GM18870 (cell line): ENCODE data around the gene EPB41L3.
"Not testable (repeated sequence)": the region's sequence is repeated elsewhere in the genome, so short reads cannot be mapped to it uniquely, and the experiment has no call there.

ENCODE experiments used
- ATAC-seq: cut with Tn5 transposase; IDR thresholded peaks from one replicate; pipeline ENCODE4 v1.9.1; 2021; ENCODE audit warnings: moderate library complexity; ENCODE audit not compliant: unreplicated experiment

EPB41L3 gene

DNA sequence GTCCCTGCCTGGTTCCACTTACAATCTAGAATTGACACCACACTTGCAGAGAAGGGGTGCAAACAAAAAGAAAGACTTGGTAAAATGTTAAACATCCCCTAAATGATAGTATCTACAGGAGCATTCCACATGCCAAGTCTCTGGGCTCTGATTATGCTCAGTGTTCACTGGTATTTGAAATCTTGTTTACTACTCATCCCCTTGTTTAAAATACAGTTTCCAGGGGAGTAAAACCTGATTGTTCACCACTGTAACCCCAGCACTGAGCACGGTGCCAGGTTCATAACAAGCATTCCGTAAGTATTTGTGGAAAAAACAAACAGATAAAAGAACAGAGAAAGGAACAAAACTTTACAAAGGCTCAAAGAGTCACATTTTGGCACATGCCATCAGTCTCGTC is 11.7 kb downstream of the EPB41L3 start:
- no peak for ATAC-seq

- ATAC-seq, result no peak
These were observed 13.1 kb downstream of the EPB41L3 start for GRCh38 chr18:5530629-5531178.

DNA sequence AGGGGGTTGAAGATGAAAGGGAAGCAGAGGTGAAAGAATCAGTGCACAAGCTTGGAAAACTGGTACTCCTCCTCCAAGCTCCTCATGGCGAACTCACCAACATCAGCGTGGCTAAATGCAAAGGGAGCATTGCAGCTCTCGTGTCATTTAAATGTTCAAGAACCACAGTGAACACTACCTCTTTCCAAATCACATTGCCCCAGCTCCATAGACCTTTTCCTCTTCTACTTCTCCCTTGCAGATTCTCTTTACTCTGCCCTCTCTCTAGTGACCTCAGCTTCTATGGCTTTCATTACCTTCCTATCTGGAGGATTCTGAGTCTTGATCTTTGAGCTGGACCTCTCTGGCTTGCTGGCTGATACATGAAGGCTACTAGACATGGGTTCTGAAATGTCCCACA is 14.3 kb downstream of the EPB41L3 start:
- ATAC-seq, result no peak

- no peak for ATAC-seq
These were observed 16.2 kb downstream of the EPB41L3 start for GRCh38 chr18:5527603-5528002.

DNA sequence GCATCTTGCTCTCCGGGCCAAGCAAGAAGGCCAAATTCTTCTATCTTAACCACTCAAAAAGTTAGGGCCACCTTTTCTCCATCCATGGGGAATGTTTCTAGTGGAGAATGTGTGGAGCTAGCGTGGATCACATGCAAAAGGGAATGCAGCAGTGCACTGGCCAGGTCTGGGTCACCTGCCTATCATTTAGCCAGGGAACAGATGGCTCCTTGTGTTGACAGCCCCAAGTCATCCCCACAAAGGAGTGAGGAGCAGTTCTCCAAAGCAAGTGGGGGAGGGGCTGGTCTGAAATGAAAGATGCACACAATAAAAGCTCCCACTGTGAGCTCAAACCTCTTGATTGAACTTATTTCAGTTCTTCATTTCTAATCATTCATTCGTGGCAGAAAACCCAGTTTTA is 19.1 kb downstream of the EPB41L3 start:
- no peak for ATAC-seq

DNA sequence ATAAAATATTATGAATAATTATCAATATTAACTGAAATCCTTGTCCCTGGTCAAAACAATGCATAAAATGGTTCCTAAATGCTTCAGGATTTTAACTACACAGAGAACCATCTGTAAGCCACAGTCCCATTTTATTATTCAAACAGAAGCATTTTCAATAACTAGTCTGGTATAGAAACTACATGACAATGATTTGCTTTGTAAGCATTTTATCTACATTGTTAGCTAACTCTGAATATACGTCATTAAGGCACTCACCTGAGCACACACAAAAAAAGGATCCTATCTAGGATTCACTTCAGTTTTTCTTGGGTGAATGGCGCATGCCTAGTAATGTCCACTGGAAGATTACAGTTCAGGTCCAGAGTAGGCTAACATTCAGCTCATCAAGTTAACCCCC is 22.8 kb downstream of the EPB41L3 start:
- no peak for ATAC-seq

- ATAC-seq, result no peak
These were observed 23.3 kb downstream of the EPB41L3 start for GRCh38 chr18:5520464-5520863.

DNA sequence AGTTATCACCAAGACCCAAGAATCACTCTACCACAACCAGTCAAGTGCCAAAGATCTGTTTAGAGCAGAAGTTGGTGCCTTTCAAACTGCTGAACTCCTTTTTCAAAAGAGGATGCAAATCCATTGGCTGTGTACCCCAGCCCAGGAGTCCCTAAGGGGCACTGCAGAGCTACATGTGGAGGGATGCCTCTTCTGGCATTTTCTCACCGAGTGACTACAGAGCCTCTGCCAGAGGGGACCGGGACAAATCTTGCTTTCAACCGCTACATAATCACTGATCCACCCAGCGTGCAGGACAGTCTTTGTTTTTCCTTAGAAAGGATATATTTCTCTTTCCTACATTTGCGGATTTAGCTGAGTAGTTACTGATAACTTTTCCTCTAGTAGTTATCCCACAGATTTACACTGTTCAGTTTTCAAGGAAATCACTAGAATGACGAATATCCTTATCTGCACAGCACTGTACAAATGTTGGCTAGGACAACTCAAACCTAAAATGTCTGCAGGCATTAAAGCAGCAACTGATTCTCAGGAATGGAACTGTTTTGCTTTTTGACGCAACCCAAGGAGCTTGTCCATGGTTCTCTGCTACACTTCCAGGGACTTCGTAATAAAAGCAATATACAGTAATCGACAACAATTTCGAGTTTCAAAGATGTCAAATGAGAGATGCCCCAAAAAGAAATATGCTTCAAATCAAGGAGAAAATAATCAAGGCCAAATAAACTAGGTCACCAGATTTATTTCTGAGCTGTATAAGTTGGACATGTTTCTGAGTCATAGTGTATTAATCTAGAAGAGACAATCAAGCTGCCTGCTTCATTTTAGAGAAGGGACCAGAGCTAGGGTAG is 24.1 kb downstream of the EPB41L3 start:
- ATAC-seq, result no peak

GRCh38 chr18:5518899-5519371 is 24.9 kb downstream of the EPB41L3 start:
- no peak for ATAC-seq

DNA sequence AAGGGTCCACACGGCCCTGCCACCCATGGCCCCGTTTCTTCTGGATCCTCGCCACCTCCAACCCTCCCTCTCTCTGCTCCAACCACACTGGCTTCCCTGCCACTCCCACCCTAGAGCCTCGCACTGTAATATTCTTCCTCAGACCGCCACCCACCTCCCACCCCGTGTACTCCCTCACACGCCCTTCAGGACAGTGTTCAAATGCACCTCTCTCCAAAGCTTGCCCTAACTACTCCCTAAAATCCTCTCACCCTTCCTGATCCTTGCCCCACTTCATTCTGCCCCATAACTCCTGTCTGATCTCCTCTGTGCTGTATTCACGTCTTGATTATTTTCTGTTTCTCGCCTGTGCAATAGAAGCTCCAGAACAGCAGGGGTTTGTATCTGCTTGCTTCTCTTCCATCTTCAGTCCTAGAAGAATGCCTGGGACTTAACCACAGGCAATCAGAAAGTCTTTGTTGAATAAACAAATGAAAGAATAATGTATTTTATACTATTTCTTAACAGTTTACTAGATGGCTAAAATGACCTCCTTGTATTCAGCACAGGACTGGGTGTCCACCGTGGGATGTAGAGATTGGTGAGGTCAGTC is 25.5 kb downstream of the EPB41L3 start:
- ATAC-seq, result no peak

GRCh38 chr18:5516841-5517240 is 27.0 kb downstream of the EPB41L3 start:
- ATAC-seq, result no peak

GRCh38 chr18:5515011-5515784 is 28.6 kb downstream of the EPB41L3 start:
- ATAC-seq, result no peak

DNA sequence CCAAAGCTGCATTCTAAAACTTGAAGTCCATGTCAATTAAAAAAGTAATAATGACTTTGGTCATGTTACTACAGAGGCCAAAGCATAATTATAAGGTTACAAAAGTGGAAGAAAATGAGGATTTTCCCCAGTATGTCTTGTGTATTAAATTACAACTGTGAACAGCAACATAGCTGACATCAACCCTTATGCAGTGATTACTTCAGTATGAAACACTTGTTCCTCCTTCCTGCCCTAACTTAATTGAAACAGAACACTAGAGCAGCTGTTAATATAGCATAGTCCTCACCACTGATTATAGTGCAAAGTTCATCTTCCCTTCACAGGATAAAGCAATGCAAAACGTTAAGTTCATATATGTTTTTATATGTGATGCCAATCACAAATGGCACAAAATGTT is 29.9 kb downstream of the EPB41L3 start:
- no peak for ATAC-seq

GRCh38 chr18:5512176-5512575 is 31.6 kb downstream of the EPB41L3 start:
- ATAC-seq, result no peak

DNA sequence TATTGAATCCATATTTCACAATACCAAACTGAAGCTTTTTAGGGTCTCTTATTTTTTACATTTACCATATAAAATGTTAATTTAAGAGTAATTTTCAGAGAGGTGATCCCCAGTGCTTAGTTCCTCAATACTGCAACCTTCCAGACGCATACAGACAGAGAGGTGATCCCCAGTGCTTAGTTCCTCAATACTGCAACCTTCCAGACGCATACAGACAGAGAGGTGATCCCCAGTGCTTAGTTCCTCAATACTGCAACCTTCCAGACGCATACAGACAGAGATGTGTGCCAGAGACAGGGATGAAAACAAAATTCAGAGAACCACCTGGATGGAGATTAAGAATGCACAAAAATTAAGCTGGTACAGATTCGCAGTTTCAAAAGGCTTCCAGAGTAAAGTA is 32.3 kb downstream of the EPB41L3 start:
- not testable (repeated sequence) for ATAC-seq

DNA sequence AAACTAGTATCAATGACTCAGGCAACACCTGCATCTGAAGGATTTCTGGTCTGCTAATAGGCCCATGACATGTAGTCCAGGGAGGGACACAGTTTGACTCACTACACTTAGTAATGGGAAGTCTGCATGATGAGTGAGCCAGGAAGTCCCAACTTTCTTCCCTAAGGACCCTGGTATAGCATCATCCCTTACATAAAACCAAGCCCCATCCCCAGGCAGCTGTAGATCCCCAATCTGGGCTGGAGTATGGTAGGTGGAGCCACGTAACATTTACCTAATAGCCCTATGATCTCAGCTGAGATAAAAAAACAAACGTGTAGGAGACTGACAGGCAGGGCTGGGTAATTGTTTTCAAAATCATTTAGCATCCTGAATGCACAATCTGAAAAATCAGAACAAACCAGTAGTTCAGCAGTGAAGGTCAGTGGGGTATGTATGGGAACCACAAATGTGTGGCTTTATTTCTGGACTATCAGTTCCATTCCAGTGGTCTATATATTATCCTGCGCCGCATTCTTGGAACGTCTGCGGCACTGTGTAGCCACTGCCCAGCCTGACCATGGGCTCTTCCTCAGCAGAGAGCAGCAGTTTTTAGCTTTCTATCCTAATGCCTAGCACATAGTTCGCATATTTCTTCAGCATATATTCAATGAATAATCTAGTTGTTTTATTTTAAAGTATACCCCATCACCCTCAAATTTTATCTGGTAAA is 33.5 kb downstream of the EPB41L3 start:
- no peak for ATAC-seq

GRCh38 chr18:5508821-5509220 is 35.0 kb downstream of the EPB41L3 start:
- no peak for ATAC-seq

- ATAC-seq, result no peak
These were observed 36.0 kb downstream of the EPB41L3 start for GRCh38 chr18:5507756-5508155.

GRCh38 chr18:5506174-5506573 is 37.6 kb downstream of the EPB41L3 start:
- ATAC-seq, result no peak

DNA sequence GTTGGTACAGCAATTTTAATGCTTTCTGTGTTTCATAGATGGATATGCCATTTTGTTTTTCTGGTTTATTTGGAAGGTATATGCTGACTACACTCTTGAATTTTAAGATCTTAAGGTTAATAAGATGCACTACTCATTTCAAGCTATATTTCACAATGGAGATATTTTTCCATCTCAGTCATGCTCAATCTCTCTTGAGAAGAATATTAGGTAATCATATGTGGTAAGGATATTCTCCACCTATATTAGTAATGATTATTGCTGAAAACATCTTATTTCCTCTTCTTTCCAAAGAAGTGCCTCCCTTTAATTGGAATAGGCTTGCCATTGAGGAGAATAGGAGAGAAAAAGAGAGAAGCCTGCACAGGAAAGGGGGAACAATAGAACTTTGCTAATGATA is 40.1 kb downstream of the EPB41L3 start:
- no peak for ATAC-seq
